HEK293 (cell line): ENCODE measurements around the gene LAD1.

Experiments used
- CTCF ChIA-PET: fragments of 350-600 bp; formaldehyde crosslinking; extraction: SDS; loops from one replicate; lab custom pipeline; 2021; ENCODE audit warnings: antibody characterized with exemption; lab: Yijun Ruan, JAX
- POLR2A ChIA-PET: fragments of 300-600 bp; formaldehyde crosslinking; extraction: SDS; loops from one replicate; lab custom pipeline; 2020; ENCODE audit warnings: antibody characterized with exemption, inconsistent platforms; lab: Yijun Ruan, JAX
- H3K27ac ChIP-seq: fragments of 200-500 bp; sonication (Bioruptor generic); 2 replicates; pipeline ENCODE4 v1.5.1; 2014; ENCODE audit warnings: low read depth, low read length, control low read depth, inconsistent platforms; ENCODE audit errors: extremely low read depth
- H3K36me3 ChIP-seq, 2 experiments: fragments of 200-500 bp in 1 of 2; sonication (Bioruptor generic) in 1 of 2; 1 replicate in 1 of 2; 2 replicates in 1 of 2; pipeline ENCODE4 v1.5.1; 2014 to 2017; ENCODE audit warnings: inconsistent platforms in 2 of 2, low read length in 2 of 2; ENCODE audit not compliant: control insufficient read depth in 2 of 2, insufficient read depth in 1 of 2
- H3K4me1 ChIP-seq: fragments of 200-500 bp; sonication (Bioruptor generic); 2 replicates; pipeline ENCODE4 v1.5.1; 2014; ENCODE audit warnings: mild to moderate bottlenecking, low read length, inconsistent platforms; ENCODE audit not compliant: control insufficient read depth, insufficient read depth
- H3K4me3 ChIP-seq: 2 replicates; pipeline ENCODE4 v1.5.1; 2011; ENCODE audit warnings: low read depth, mild to moderate bottlenecking, control low read depth, low read length, moderate library complexity
- H3K9me3 ChIP-seq: fragments of 200-500 bp; sonication (Bioruptor generic); 2 replicates; pipeline ENCODE4 v1.5.1; 2014; ENCODE audit warnings: low read depth, low read length, inconsistent platforms; ENCODE audit not compliant: control insufficient read depth, insufficient read depth
- ELK4 ChIP-seq: IDR thresholded peaks from 2 replicates; pipeline ENCODE4 v1.6.1; 2011; ENCODE audit warnings: mild to moderate bottlenecking, low read depth, low read length, borderline replicate concordance
- HOXC10 ChIP-seq: sonication (generic); formaldehyde crosslinking; IDR thresholded peaks from 2 replicates; pipeline ENCODE4 v1.8.1; 2023; ENCODE audit warnings: mild to moderate bottlenecking, missing genetic modification reagents
- ZBTB17 ChIP-seq: fragments of 450-650 bp; formaldehyde crosslinking; IDR thresholded peaks from 2 replicates; pipeline ENCODE4 v1.5.1; 2016; ENCODE audit warnings: missing biosample characterization, missing genetic modification characterization
- ZBTB48 ChIP-seq: fragments of 450-650 bp; formaldehyde crosslinking; IDR thresholded peaks from 2 replicates; pipeline ENCODE4 v1.5.1; 2016; ENCODE audit warnings: missing biosample characterization, missing genetic modification characterization
- ZNF223 ChIP-seq: fragments of 450-650 bp; formaldehyde crosslinking; IDR thresholded peaks from 2 replicates; pipeline ENCODE4 v1.5.1; 2016; ENCODE audit warnings: missing biosample characterization, missing genetic modification characterization
- ZNF394 ChIP-seq: fragments of 450-650 bp; formaldehyde crosslinking; IDR thresholded peaks from 2 replicates; pipeline ENCODE4 v1.5.1; 2016; ENCODE audit warnings: missing biosample characterization, missing genetic modification characterization, mild to moderate bottlenecking, moderate library complexity, borderline replicate concordance
- ZNF501 ChIP-seq: fragments of 450-650 bp; formaldehyde crosslinking; IDR thresholded peaks from 2 replicates; pipeline ENCODE4 v1.5.1; 2016; ENCODE audit warnings: missing biosample characterization, missing genetic modification characterization
- ZNF513 ChIP-seq: fragments of 450-650 bp; IDR thresholded peaks from 2 replicates; pipeline ENCODE4 v1.5.1; 2018; ENCODE audit warnings: missing biosample characterization, missing genetic modification characterization
- ZNF529 ChIP-seq: fragments of 450-650 bp; formaldehyde crosslinking; IDR thresholded peaks from 2 replicates; pipeline ENCODE4 v1.5.1; 2017; ENCODE audit warnings: missing genetic modification characterization, missing biosample characterization; ENCODE audit not compliant: insufficient replicate concordance
- ZNF530 ChIP-seq: fragments of 450-650 bp; formaldehyde crosslinking; IDR thresholded peaks from 2 replicates; pipeline ENCODE4 v1.5.1; 2016; ENCODE audit warnings: low read depth, missing biosample characterization, missing genetic modification characterization
- ZNF654 ChIP-seq: fragments of 450-650 bp; formaldehyde crosslinking; IDR thresholded peaks from 2 replicates; pipeline ENCODE4 v1.5.1; 2016; ENCODE audit warnings: low read depth, missing biosample characterization, missing genetic modification characterization
- ZNF658 ChIP-seq: fragments of 450-650 bp; formaldehyde crosslinking; IDR thresholded peaks from 2 replicates; pipeline ENCODE4; 2016; ENCODE audit warnings: missing biosample characterization, missing genetic modification characterization
- ZNF747 ChIP-seq: fragments of 450-650 bp; formaldehyde crosslinking; IDR thresholded peaks from 2 replicates; pipeline ENCODE4 v1.5.1; 2016; ENCODE audit warnings: missing biosample characterization, missing genetic modification characterization
- ZNF837 ChIP-seq: fragments of 450-650 bp; formaldehyde crosslinking; IDR thresholded peaks from 2 replicates; pipeline ENCODE4 v1.5.1; 2016; ENCODE audit warnings: missing biosample characterization, missing genetic modification characterization
- TF ChIP-seq, protein P1 (sequence below): fragments of 450-650 bp; formaldehyde crosslinking; IDR thresholded peaks from 2 replicates; pipeline ENCODE4 v1.5.1; 2016; ENCODE audit warnings: missing biosample characterization, missing genetic modification characterization
- TF ChIP-seq, protein P2 (sequence below): fragments of 450-650 bp; formaldehyde crosslinking; IDR thresholded peaks from 2 replicates; pipeline ENCODE4 v1.5.1; 2017; ENCODE audit warnings: missing biosample characterization, missing genetic modification characterization
- TF ChIP-seq, protein P3 (sequence below): fragments of 450-650 bp; formaldehyde crosslinking; IDR thresholded peaks from 2 replicates; pipeline ENCODE4 v1.5.1; 2016; ENCODE audit warnings: missing biosample characterization, missing genetic modification characterization

Gene LAD1

GRCh38 chr1:201427963-201428362 lies 28.8 kb upstream of the LAD1 start (continued):
- TF ChIP-seq ZNF513 (no peak), ZBTB48 (tag by site-specific recombination) (no peak), ELK4 (no peak), ZNF837 (tag by site-specific recombination) (no peak), ZNF530 (no peak), ZNF654 (tag by site-specific recombination) (no peak), ZNF747 (tag by site-specific recombination) (no peak)
- TF ChIP-seq, protein P1, sequence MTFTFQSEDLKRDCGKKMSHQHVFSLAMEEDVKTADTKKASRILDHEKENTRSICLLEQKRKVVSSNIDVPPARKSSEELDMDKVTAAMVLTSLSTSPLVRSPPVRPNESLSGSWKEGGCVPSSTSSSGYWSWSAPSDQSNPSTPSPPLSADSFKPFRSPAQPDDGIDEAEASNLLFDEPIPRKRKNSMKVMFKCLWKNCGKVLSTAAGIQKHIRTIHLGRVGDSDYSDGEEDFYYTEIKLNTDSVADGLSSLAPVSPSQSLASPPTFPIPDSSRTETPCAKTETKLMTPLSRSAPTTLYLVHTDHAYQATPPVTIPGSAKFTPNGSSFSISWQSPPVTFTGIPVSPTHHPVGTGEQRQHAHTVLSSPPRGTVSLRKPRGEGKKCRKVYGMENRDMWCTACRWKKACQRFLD, result no peak
- TF ChIP-seq, protein P2, sequence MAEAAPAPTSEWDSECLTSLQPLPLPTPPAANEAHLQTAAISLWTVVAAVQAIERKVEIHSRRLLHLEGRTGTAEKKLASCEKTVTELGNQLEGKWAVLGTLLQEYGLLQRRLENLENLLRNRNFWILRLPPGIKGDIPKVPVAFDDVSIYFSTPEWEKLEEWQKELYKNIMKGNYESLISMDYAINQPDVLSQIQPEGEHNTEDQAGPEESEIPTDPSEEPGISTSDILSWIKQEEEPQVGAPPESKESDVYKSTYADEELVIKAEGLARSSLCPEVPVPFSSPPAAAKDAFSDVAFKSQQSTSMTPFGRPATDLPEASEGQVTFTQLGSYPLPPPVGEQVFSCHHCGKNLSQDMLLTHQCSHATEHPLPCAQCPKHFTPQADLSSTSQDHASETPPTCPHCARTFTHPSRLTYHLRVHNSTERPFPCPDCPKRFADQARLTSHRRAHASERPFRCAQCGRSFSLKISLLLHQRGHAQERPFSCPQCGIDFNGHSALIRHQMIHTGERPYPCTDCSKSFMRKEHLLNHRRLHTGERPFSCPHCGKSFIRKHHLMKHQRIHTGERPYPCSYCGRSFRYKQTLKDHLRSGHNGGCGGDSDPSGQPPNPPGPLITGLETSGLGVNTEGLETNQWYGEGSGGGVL (tag by site-specific recombination), result no peak

DNA sequence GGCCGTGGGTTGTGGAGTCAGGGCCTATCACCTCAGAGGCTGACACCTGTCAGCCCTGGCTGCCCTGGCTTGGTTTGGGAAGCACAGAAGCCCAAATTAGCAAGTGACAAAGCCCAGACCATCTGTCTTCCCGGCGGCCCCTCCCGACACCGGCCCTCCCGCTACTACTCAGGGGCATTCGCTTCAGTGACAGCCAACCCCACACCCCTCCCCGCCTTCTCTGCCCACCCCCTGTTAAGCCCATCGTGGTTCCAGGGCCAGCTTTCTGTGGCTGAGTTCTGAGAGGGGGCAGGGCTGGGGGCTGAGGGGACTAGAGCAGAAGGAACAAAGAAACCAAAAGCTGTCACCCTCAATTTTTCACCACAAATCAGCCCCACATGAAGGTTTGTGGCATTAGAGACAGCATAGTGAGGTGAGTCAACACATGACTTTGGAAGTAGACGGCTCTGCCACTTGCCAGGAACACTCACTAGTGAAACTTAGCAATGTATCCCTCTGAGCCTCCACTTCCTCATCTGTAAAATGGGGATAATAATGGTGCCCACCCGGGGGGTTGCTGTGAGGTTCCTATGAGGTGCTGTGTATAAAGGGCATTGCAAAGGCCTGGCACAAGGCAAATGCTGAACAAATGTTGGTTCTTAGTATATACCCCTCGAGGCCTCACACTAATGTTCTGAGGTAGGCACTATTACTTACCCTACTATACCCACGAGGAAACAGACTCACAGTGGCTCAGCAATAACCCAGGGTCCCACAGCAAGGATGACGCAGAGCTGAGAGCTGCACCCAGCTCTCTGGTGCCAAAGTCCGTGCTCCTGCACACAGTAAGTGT lies 27.6 kb upstream of the LAD1 start:
- H3K36me3 ChIP-seq, result no peaks in the 10 kb centered on the region
- no peak overlapping the region for H3K27ac ChIP-seq
- H3K4me3 ChIP-seq, result no peak overlapping the region
- no peaks in the 10 kb centered on the region for H3K4me1 ChIP-seq
- TF ChIP-seq ZNF529 (tag by site-specific recombination), result no peak
- no peak for TF ChIP-seq ZNF501 (tag by site-specific recombination)
- no peak for TF ChIP-seq ZNF223 (tag by site-specific recombination)
- TF ChIP-seq ZBTB17, result no peak
- TF ChIP-seq, protein P3, sequence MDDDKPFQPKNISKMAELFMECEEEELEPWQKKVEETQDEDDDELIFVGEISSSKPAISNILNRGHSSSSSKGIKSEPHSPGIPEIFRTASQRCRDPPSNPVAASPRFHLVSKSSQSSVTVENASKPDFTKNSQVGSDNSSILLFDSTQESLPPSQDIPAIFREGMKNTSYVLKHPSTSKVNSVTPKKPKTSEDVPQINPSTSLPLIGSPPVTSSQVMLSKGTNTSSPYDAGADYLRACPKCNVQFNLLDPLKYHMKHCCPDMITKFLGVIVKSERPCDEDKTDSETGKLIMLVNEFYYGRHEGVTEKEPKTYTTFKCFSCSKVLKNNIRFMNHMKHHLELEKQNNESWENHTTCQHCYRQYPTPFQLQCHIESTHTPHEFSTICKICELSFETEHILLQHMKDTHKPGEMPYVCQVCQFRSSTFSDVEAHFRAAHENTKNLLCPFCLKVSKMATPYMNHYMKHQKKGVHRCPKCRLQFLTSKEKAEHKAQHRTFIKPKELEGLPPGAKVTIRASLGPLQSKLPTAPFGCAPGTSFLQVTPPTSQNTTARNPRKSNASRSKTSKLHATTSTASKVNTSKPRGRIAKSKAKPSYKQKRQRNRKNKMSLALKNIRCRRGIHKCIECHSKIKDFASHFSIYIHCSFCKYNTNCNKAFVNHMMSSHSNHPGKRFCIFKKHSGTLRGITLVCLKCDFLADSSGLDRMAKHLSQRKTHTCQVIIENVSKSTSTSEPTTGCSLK, result no peak
- TF ChIP-seq HOXC10 (CRISPR knock-in tag), result no peak
- no peak for TF ChIP-seq ZNF394
- TF ChIP-seq ZNF658, result no peak
- ChIA-PET CTCF (interaction anchor here (0.6 to 3.1 kb wide), 5 partner anchors 9 to 44 kb away, joined by 3 to 15 read pairs (median 4); no protein-coding TSS in a partner anchor), POLR2A (no interaction called here)
- no peaks in the 10 kb centered on the region for H3K9me3 ChIP-seq
